Thyroid gland (tissue), 4 donors: ENCODE measurements around the gene GPAM. TPM values are rescaled to one million over a fixed set of nuclear protein-coding genes. Genes with fewer than 3 reads are reported as not detected.

ENCODE experiments used
- DNase-seq, 2 donors: peaks; one replicate each; pipeline ENCODE4 v3.0.0-alpha.2; 2019
- H3K27ac ChIP-seq, 3 donors: fragments of 200-600 bp; sonication (generic); 1 replicate in 2 of 3; 2 replicates in 1 of 3; pipeline ENCODE4 v1.5.1; 2016 to 2019; ENCODE audit warnings: mild to moderate bottlenecking in 1 of 3, moderate library complexity in 1 of 3
- H3K27me3 ChIP-seq: fragments of 200-600 bp; sonication (generic); one replicate; pipeline ENCODE4 v1.5.1; 2019
- H3K36me3 ChIP-seq, 2 donors: fragments of 200-600 bp; sonication (generic); one replicate each; pipeline ENCODE4 v1.5.1; 2016 to 2019
- H3K4me1 ChIP-seq, 2 donors: fragments of 200-600 bp; sonication (generic); one replicate each; pipeline ENCODE4 v1.5.1; 2017 to 2019
- H3K4me3 ChIP-seq, 3 donors: fragments of 200-600 bp; sonication (generic); replicated peaks in 1 of 3; 1 replicate in 2 of 3; 2 replicates in 1 of 3; pipeline ENCODE4 v1.5.1; 2016; ENCODE audit warnings: mild to moderate bottlenecking in 1 of 3
- H3K9me3 ChIP-seq: fragments of 200-600 bp; sonication (generic); one replicate; pipeline ENCODE4 v1.5.1; 2017
- CTCF ChIP-seq, 6 experiments: fragments of 200-600 bp in 3 of 6; fragments of 450-650 bp in 3 of 6; sonication (generic) in 3 of 6; IDR thresholded peaks; one replicate each; pipeline ENCODE4 v1.5.1; 2016 to 2019; ENCODE audit warnings: antibody characterized with exemption in 6 of 6, mild to moderate bottlenecking in 2 of 6, inconsistent platforms in 1 of 6, moderate library complexity in 1 of 6
- POLR2A ChIP-seq, 2 donors: fragments of 450-650 bp; IDR thresholded peaks; one replicate each; pipeline ENCODE4 v1.6.1; 2017; ENCODE audit warnings: antibody characterized with exemption in 2 of 2, mild to moderate bottlenecking in 2 of 2, moderate library complexity in 1 of 2
- WGBS, 2 donors: methylation state at CpG; one replicate each; pipeline ENCODE4 v1.1.5; 2017; 5-methylcytosine and 5-hydroxymethylcytosine counted together
- intact Hi-C: fragments of 100-400 bp; cut with DNase I; formaldehyde crosslinking; loops from one replicate; pipeline ENCODE4 v1.15.1; 2023
- total RNA-seq, 4 donors: library from RNA; depleted of rRNA; stranded (reverse); fragments of >200 nt; gene quantifications; one replicate each; pipeline ENCODE4 v1.2.3, GENCODE V29; 2016

Gene GPAM
- total RNA-seq = 10 to 100 TPM; 29.2 to 58.0 (median 40.8) TPM

- 0% methylated on average over 11 to 22 of the region's 46 CpGs for WGBS, 2 donors
- H3K27ac ChIP-seq = peak within 1 kb of the TSS; percentile 14 to 72 (median 64)
- no peaks in the 10 kb centered on the region for H3K27me3 ChIP-seq
- DNase-seq = peak; percentile 94 to 96
- H3K36me3 ChIP-seq = peaks cover 5 to 7% of the 10 kb centered on the region in 2 donors
- intact Hi-C loops = no loop called here
- TF ChIP-seq POLR2A (IDR thresholded peaks at IDR 0.05) (peak in 1 of 2 donors; percentile 90), CTCF (IDR thresholded peaks at IDR 0.05) (peak in 2 of 6 experiments; percentile 31 to 41)
- no peaks in the 10 kb centered on the region for H3K9me3 ChIP-seq
- H3K4me1 ChIP-seq = peaks cover 9 to 12% of the 10 kb centered on the region in 2 donors
- peak within 1 kb of the TSS; percentile 59 to 92 (median 81) for H3K4me3 ChIP-seq
Observed at GRCh38 chr10:112183329-112184051, at the start of gene GPAM. TSS of gene GPAM (minus strand) at chr10:112183765. CDS start at chr10:112181784, 1,981 bp downstream.

DNA sequence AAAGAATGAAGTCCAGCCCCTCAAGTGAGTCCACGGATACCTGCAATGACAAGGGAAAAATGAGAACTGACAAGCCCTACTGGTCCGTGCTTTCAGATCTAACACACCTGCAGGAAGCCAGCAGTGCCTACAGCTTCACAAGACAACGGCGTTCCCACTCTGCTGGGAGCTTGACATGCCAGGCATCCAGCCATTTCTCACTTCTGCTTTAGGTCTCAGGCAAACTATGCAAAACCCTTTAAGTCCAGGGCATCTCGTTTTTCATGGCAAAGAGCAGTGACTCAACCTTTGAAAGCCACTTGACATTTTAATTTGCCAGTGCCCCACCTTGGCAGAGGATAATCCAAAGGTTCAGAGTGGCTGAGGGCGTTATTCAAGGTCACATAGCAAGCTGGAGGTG, 49.1 kb upstream of the GPAM start:
- TF ChIP-seq POLR2A (IDR thresholded peaks at IDR 0.05) = no peak
- TF ChIP-seq CTCF (IDR thresholded peaks at IDR 0.05) = no peak
- Histone ChIP-seq H3K27ac (peak overlapping the region; percentile 12 to 64 (median 16)), H3K4me3 (no peak overlapping the region), H3K9me3 (no peaks in the 10 kb centered on the region), H3K4me1 (peaks cover 10 to 28% of the 10 kb centered on the region in 2 donors), H3K36me3 (no peaks in the 10 kb centered on the region), H3K27me3 (no peaks in the 10 kb centered on the region)
- DNase-seq = peak; percentile 42 to 45
- WGBS, 2 donors = 35 to 45% methylated on average over 6 of the region's 6 CpGs
- intact Hi-C loops = no loop called here

DNA sequence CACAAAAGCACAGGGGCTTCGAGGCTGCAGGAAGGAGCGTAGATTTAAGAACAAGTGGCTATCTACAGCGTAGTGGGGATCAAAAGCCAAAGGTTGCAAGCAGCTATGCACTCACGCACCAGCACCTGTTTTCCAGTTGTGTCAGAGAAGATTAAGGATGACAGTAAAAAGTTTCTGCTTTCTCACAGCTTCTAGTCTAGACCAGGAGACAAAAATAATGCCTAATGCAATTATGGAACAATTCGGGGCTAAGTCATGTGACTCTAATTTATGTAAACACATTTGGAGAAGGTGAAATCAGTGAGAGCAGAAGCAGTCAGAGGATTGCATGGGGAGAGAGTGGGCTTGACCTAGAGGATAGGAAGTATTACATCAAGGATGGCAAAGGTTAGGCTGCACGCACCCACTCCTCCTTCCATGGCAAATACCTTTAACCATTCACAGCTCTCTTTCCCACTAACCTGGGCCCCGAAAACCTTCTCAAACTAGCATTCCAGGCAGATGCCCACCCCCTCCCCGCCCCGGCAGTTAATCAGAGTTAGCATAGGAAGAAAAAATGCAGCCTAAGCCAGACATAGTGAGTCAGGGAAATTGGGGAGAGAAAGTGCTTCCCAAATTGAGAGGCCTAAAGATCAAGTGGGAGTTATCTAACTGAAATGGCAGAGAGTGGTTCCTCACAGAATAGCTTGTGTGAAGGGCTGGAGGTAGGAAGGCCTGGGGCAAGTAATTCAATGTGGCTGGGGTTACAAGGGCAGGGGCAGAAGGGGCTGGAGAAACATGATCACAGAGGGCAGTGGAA, 48.2 kb upstream of the GPAM start:
- no peaks in the 10 kb centered on the region for H3K36me3 ChIP-seq
- no peaks in the 10 kb centered on the region for H3K9me3 ChIP-seq
- intact Hi-C loops = no loop called here
- WGBS, 2 donors = 77 to 79% methylated on average over 9 of the region's 9 CpGs
- no peak overlapping the region for H3K4me3 ChIP-seq
- TF ChIP-seq POLR2A (IDR thresholded peaks at IDR 0.05) = no peak
- DNase-seq = no peak
- H3K4me1 ChIP-seq = peaks cover 19 to 36% of the 10 kb centered on the region in 2 donors
- H3K27me3 ChIP-seq = no peaks in the 10 kb centered on the region
- H3K27ac ChIP-seq = peak overlapping the region in 2 of 3 donors; percentile 16 to 64

DNA sequence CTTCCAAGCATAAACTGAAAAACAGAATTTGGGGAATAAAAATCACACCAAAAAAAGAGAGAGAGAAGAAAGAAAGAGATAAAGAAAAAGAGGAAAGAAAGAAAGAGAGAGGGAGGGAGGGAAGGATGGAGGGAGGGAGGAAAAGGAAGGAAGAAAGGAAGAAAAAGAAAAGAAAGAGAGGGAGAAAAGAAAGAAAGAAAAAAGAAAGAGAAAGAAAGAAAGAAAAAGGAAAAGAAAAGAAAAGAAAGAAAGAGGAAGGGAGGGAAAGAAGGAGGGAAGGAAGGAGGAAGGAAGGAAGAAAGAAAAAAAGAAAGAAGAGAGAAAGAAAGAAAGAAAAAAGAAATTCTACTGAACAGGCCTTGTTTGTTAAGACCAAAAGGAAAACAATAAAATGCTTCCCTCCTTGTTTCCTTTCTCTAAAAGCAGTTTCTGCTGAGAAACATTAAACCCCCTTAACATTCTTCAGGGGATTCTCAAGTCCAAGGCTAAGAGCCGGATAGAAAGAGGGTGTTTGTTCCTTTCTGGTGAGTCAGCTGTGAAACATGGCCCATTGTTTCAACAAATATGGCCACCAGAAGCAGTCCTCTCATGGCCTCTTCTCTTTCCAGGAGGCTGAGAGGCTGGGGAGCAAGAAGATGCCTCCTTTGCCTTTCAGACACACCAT, 46.9 kb upstream of the GPAM start:
- Histone ChIP-seq H3K27me3 (no peaks in the 10 kb centered on the region), H3K4me1 (peaks cover 27 to 50% of the 10 kb centered on the region in 2 donors), H3K27ac (peak overlapping the region in 2 of 3 donors; percentile 23 to 64), H3K9me3 (no peaks in the 10 kb centered on the region), H3K4me3 (no peak overlapping the region), H3K36me3 (no peaks in the 10 kb centered on the region)
- DNase-seq = no peak
- intact Hi-C loops = no loop called here
- 32 to 52% methylated on average over 1 of the region's 1 CpG for WGBS, 2 donors
- TF ChIP-seq POLR2A (IDR thresholded peaks at IDR 0.05) = no peak
- no peak for TF ChIP-seq CTCF (IDR thresholded peaks at IDR 0.05)

- no peaks in the 10 kb centered on the region for H3K9me3 ChIP-seq
- no peak for DNase-seq
- TF ChIP-seq POLR2A (IDR thresholded peaks at IDR 0.05) = no peak
- no peak for TF ChIP-seq CTCF (IDR thresholded peaks at IDR 0.05)
- H3K27me3 ChIP-seq = no peaks in the 10 kb centered on the region
- H3K4me1 ChIP-seq = peaks cover 31 to 55% of the 10 kb centered on the region in 2 donors
- intact Hi-C loops = no loop called here
- no peaks in the 10 kb centered on the region for H3K36me3 ChIP-seq
- H3K4me3 ChIP-seq = no peak overlapping the region
- no peak overlapping the region for H3K27ac ChIP-seq
- 80 to 89% methylated on average over 3 of the region's 3 CpGs for WGBS, 2 donors
Observed at GRCh38 chr10:112229901-112230300, 46.3 kb upstream of the GPAM start.
